ENCODE measurements around the gene EPB41L3.
"Not testable (repeated sequence)": the region's sequence is repeated elsewhere in the genome, so short reads cannot be mapped to it uniquely, and the experiment has no call there.

Gene EPB41L3

GRCh38 chr18:5512176-5512575 lies 31.6 kb downstream of the EPB41L3 start:
- TF ChIP-seq ZFX (IDR thresholded peaks at IDR 0.05; ENCODE audit: borderline replicate concordance) = no peak
- TF ChIP-seq, protein P1, sequence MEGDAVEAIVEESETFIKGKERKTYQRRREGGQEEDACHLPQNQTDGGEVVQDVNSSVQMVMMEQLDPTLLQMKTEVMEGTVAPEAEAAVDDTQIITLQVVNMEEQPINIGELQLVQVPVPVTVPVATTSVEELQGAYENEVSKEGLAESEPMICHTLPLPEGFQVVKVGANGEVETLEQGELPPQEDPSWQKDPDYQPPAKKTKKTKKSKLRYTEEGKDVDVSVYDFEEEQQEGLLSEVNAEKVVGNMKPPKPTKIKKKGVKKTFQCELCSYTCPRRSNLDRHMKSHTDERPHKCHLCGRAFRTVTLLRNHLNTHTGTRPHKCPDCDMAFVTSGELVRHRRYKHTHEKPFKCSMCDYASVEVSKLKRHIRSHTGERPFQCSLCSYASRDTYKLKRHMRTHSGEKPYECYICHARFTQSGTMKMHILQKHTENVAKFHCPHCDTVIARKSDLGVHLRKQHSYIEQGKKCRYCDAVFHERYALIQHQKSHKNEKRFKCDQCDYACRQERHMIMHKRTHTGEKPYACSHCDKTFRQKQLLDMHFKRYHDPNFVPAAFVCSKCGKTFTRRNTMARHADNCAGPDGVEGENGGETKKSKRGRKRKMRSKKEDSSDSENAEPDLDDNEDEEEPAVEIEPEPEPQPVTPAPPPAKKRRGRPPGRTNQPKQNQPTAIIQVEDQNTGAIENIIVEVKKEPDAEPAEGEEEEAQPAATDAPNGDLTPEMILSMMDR (IDR thresholded peaks at IDR 0.05) = no peak
- H3K27ac ChIP-seq = no peak overlapping the region

DNA sequence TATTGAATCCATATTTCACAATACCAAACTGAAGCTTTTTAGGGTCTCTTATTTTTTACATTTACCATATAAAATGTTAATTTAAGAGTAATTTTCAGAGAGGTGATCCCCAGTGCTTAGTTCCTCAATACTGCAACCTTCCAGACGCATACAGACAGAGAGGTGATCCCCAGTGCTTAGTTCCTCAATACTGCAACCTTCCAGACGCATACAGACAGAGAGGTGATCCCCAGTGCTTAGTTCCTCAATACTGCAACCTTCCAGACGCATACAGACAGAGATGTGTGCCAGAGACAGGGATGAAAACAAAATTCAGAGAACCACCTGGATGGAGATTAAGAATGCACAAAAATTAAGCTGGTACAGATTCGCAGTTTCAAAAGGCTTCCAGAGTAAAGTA lies 32.3 kb downstream of the EPB41L3 start:
- not testable (repeated sequence) for H3K27ac ChIP-seq

DNA sequence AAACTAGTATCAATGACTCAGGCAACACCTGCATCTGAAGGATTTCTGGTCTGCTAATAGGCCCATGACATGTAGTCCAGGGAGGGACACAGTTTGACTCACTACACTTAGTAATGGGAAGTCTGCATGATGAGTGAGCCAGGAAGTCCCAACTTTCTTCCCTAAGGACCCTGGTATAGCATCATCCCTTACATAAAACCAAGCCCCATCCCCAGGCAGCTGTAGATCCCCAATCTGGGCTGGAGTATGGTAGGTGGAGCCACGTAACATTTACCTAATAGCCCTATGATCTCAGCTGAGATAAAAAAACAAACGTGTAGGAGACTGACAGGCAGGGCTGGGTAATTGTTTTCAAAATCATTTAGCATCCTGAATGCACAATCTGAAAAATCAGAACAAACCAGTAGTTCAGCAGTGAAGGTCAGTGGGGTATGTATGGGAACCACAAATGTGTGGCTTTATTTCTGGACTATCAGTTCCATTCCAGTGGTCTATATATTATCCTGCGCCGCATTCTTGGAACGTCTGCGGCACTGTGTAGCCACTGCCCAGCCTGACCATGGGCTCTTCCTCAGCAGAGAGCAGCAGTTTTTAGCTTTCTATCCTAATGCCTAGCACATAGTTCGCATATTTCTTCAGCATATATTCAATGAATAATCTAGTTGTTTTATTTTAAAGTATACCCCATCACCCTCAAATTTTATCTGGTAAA lies 33.5 kb downstream of the EPB41L3 start:
- no peak overlapping the region for H3K27ac ChIP-seq

GRCh38 chr18:5508821-5509220 lies 35.0 kb downstream of the EPB41L3 start:
- TF ChIP-seq, protein P1 (IDR thresholded peaks at IDR 0.05) = no peak
- no peak for TF ChIP-seq ZFX (IDR thresholded peaks at IDR 0.05; ENCODE audit: borderline replicate concordance)
- H3K27ac ChIP-seq = no peak overlapping the region

More for the DNA sequence above, 33.5 kb downstream of the EPB41L3 start:
- TF ChIP-seq, protein P1 (IDR thresholded peaks at IDR 0.05) = no peak
- TF ChIP-seq ZFX (IDR thresholded peaks at IDR 0.05; ENCODE audit: borderline replicate concordance) = no peak

- TF ChIP-seq, protein P1 (IDR thresholded peaks at IDR 0.05) = no peak
- no peak for TF ChIP-seq ZFX (IDR thresholded peaks at IDR 0.05; ENCODE audit: borderline replicate concordance)
- no peak overlapping the region for H3K27ac ChIP-seq
These were observed 36.0 kb downstream of the EPB41L3 start for GRCh38 chr18:5507756-5508155.

GRCh38 chr18:5506174-5506573 lies 37.6 kb downstream of the EPB41L3 start:
- TF ChIP-seq ZFX (IDR thresholded peaks at IDR 0.05; ENCODE audit: borderline replicate concordance) = no peak
- TF ChIP-seq, protein P1 (IDR thresholded peaks at IDR 0.05) = no peak
- no peak overlapping the region for H3K27ac ChIP-seq

- no peak for TF ChIP-seq ZFX (IDR thresholded peaks at IDR 0.05; ENCODE audit: borderline replicate concordance)
- TF ChIP-seq, protein P1 (IDR thresholded peaks at IDR 0.05) = no peak
- H3K27ac ChIP-seq = no peak overlapping the region
These were observed 40.1 kb downstream of the EPB41L3 start for GRCh38 chr18:5503740-5504139.

Data from 22Rv1 (cell line).